GM12873 (cell line): ENCODE results near the gene P2RY11.

ENCODE experiments used
- CTCF ChIP-seq: IDR thresholded peaks from 2 replicates; pipeline ENCODE4 v1.5.1; 2012; ENCODE audit warnings: low read depth, mild to moderate bottlenecking, moderate library complexity, low read length, control low read depth; ENCODE audit not compliant: insufficient read depth; ENCODE audit errors: missing control alignments

The P2RY11 gene

GRCh38 chr19:10110076-10110971, 1.2 kb upstream of the P2RY11 start:
- TF ChIP-seq CTCF: no peak

GRCh38 chr19:10110972-10111317, 548 bp upstream of the P2RY11 start:
- no peak for TF ChIP-seq CTCF

- TF ChIP-seq CTCF: no peak
These were observed 706 bp downstream of the P2RY11 start for GRCh38 chr19:10112037-10112761.

- peak; percentile 83 for TF ChIP-seq CTCF
These were observed 1.6 kb downstream of the P2RY11 start for GRCh38 chr19:10112895-10113591.

GRCh38 chr19:10113592-10113963, 2.1 kb downstream of the P2RY11 start:
- TF ChIP-seq CTCF: no peak

GRCh38 chr19:10113964-10114650, 2.6 kb downstream of the P2RY11 start:
- no peak for TF ChIP-seq CTCF
